Measurements from ENCODE around the gene SERPINA4. TPM values are rescaled to one million over a fixed set of nuclear protein-coding genes. Genes with fewer than 3 reads are reported as not detected.
"Not testable (repeated sequence)": the region's sequence is repeated elsewhere in the genome, so short reads cannot be mapped to it uniquely, and the experiment has no call there.

SERPINA4 gene
- total RNA-seq, 1 donor from 2014 or later, result not detected

GRCh38 chr14:94562941-94563883 lies 2.0 kb downstream of the SERPINA4 start:
- DNase-seq (ENCODE audit: extremely low read depth, low read depth, low spot score), result no peak

GRCh38 chr14:94564381-94564780 lies 3.1 kb downstream of the SERPINA4 start:
- DNase-seq (ENCODE audit: extremely low read depth, low read depth, low spot score), result no peak

GRCh38 chr14:94568186-94568585 lies 6.9 kb downstream of the SERPINA4 start:
- DNase-seq (ENCODE audit: extremely low read depth, low read depth, low spot score), result no peak

GRCh38 chr14:94569381-94570001 lies 8.2 kb downstream of the SERPINA4 start:
- no peak for DNase-seq (ENCODE audit: extremely low read depth, low read depth, low spot score)

- no peak for DNase-seq (ENCODE audit: extremely low read depth, low read depth, low spot score)
Observed at GRCh38 chr14:94570002-94570400, 8.8 kb downstream of the SERPINA4 start.

GRCh38 chr14:94570440-94570839 lies 9.2 kb downstream of the SERPINA4 start:
- DNase-seq (ENCODE audit: extremely low read depth, low read depth, low spot score), result no peak

GRCh38 chr14:94571395-94571794 lies 10.2 kb downstream of the SERPINA4 start:
- no peak for DNase-seq (ENCODE audit: extremely low read depth, low read depth, low spot score)

GRCh38 chr14:94571950-94572349 lies 10.7 kb downstream of the SERPINA4 start:
- no peak for DNase-seq (ENCODE audit: extremely low read depth, low read depth, low spot score)

GRCh38 chr14:94572637-94573303 lies 11.5 kb downstream of the SERPINA4 start:
- DNase-seq (ENCODE audit: extremely low read depth, low read depth, low spot score), result no peak

GRCh38 chr14:94573475-94574277 lies 12.4 kb downstream of the SERPINA4 start:
- DNase-seq (ENCODE audit: extremely low read depth, low read depth, low spot score), result no peak

GRCh38 chr14:94574336-94574735 lies 13.1 kb downstream of the SERPINA4 start:
- DNase-seq (ENCODE audit: extremely low read depth, low read depth, low spot score), result no peak

- DNase-seq (ENCODE audit: extremely low read depth, low read depth, low spot score), result no peak
Observed at GRCh38 chr14:94575730-94576585, 14.7 kb downstream of the SERPINA4 start.

- DNase-seq (ENCODE audit: extremely low read depth, low read depth, low spot score), result not testable (repeated sequence)
Observed at GRCh38 chr14:94577472-94577871, 16.2 kb downstream of the SERPINA4 start.

- DNase-seq (ENCODE audit: extremely low read depth, low read depth, low spot score), result no peak
Observed at GRCh38 chr14:94578712-94579111, 17.5 kb downstream of the SERPINA4 start.

- DNase-seq (ENCODE audit: extremely low read depth, low read depth, low spot score), result no peak
Observed at GRCh38 chr14:94581127-94581999, 20.1 kb downstream of the SERPINA4 start, which contains the start of gene SERPINA5. Gene SERPINA5, plus strand, starts transcription at chr14:94581426. Its CDS starts 5,937 bp downstream, at chr14:94587363.

GRCh38 chr14:94582199-94582750 lies 21.0 kb downstream of the SERPINA4 start:
- DNase-seq (ENCODE audit: extremely low read depth, low read depth, low spot score), result no peak

GRCh38 chr14:94582851-94583250 lies 21.6 kb downstream of the SERPINA4 start:
- DNase-seq (ENCODE audit: extremely low read depth, low read depth, low spot score), result no peak

- DNase-seq (ENCODE audit: extremely low read depth, low read depth, low spot score), result no peak
Observed at GRCh38 chr14:94583557-94583956, 22.3 kb downstream of the SERPINA4 start.
